Measurements from ENCODE around the gene KBTBD4.

Gene KBTBD4

DNA sequence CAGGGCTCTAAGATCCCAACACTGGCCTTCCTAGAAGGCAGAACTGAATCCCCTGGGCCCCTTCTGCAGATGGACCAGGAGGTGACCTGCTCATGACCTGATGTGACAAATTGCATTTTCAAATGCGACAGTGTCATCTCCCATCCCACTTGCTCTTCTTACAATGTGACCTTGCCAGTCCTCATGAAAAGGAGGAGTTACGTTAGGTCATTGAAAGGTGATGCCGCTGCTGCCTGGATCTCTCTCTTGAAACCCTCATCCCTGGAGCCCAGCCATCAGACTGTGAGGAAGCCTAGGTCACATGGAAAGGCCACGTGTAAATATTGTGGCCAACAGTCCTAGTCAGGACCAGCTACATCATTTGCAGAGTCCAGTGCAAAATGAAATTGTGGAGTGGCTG is 21.1 kb upstream of the KBTBD4 start:
- no peak overlapping the region for H3K4me3 ChIP-seq (ENCODE audit: low read length)
- no peak for DNase-seq (ENCODE audit: low read depth)
- no peak for TF ChIP-seq CTCF (conservative IDR thresholded peaks at IDR 0.05; ENCODE audit: low read depth, low read length)

- H3K4me3 ChIP-seq (ENCODE audit: low read length): no peak overlapping the region
- no peak for TF ChIP-seq CTCF (conservative IDR thresholded peaks at IDR 0.05; ENCODE audit: low read depth, low read length)
- DNase-seq (ENCODE audit: low read depth): no peak
Measured at GRCh38 chr11:47595967-47596366, 17.2 kb upstream of the KBTBD4 start.

GRCh38 chr11:47595029-47595428 is 16.3 kb upstream of the KBTBD4 start:
- TF ChIP-seq CTCF (conservative IDR thresholded peaks at IDR 0.05; ENCODE audit: low read depth, low read length): no peak
- no peak for DNase-seq (ENCODE audit: low read depth)
- H3K4me3 ChIP-seq (ENCODE audit: low read length): no peak overlapping the region

DNA sequence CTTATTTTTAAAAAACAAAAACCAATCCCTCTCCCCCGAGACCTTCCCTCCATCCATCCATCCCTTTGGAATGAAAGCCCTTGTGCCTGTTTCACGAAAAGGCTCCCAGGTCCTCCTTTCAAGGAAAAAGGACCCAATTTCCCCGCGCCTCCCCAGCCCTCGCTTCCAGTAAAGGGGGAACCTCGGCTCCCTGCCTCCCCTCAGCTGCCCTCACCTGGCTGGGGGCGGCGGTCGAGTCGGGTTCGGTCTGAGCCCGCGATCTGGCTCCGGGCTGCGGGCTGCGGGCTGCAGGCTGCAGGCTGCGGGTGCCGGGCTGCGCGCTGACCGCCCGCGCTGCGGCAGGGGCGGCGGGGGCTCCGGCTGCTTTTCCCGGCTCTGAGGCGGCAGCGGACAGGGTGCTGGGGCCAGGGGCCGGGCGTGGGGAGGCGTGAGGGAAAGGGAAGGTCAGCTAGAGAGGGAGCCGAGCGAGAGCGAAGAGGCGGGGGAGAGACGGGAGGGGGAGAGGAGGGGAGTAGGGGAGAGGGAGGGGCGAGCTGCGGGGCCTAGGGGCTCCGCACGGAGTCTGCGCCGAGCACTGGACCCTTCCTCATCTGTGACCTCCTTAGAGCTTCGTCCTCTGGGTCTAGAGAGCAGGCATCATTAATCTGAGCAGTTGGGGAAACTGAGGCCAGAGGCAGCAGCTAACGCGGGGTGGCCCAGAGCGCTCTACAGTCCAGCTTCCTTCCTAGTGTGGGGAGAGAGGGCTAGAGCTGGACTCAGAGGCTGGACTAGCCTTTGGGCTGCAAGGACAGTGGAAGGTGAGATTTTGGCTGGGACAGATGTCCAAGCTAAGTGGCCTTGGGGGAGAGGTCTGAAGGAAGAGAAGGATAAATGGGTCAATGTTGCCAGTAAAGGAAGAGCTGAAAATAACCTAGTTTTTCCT is 15.4 kb upstream of the KBTBD4 start, which contains the start of gene C1QTNF4:
Gene C1QTNF4 (minus strand): TSS at position 478 of the 922 bp plus-strand sequence. CDS start 3,601 bp downstream, outside the sequence.
- peak within 1 kb of the TSS; percentile 28 for H3K4me3 ChIP-seq (ENCODE audit: low read length)
- no peak for TF ChIP-seq CTCF (conservative IDR thresholded peaks at IDR 0.05; ENCODE audit: low read depth, low read length)
- DNase-seq (ENCODE audit: low read depth): no peak

GRCh38 chr11:47593492-47593933 is 14.7 kb upstream of the KBTBD4 start:
- no peak for TF ChIP-seq CTCF (conservative IDR thresholded peaks at IDR 0.05; ENCODE audit: low read depth, low read length)
- DNase-seq (ENCODE audit: low read depth): no peak
- peak overlapping the region; percentile 28 for H3K4me3 ChIP-seq (ENCODE audit: low read length)

DNA sequence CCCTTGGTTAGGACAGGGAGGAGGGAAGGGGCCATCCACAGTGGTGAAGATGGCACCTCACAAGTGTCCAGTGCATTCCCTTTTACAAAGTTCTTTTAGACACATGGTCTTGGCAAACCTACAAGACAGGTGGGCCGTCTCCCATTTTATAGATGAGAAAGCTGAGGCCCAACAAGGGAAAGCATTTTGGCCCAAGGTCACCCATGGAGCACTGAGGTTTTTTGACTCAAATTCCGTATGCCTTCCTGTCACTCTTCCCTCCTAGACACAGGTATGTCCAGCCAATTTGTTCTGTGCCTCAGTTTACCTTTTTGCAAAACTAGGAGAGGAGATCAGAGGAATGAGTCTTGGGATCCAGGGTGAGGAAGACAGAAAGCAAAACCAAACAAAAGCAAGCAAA is 14.2 kb upstream of the KBTBD4 start:
- DNase-seq (ENCODE audit: low read depth): no peak
- TF ChIP-seq CTCF (conservative IDR thresholded peaks at IDR 0.05; ENCODE audit: low read depth, low read length): no peak

DNA sequence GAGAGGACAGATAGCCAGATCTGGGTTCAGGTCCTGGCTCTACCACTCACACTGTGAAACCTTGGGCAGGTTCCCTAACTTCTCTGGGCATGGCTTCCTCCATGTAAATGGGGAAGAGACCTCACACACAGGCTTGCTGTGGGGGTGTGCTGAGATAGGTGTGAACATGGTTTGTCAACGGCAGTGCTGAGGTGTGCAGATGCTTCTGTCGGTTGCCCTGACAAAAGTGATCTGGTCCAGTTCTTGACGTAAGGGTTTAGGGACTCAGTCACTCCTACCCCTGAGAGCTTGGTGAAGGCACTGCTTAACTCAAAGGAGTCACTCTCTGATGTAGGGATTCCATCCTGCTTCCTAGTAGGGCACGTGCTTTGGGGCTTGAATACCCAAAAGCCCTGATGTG is 13.5 kb upstream of the KBTBD4 start:
- TF ChIP-seq CTCF (conservative IDR thresholded peaks at IDR 0.05; ENCODE audit: low read depth, low read length): no peak
- DNase-seq (ENCODE audit: low read depth): no peak
- H3K4me3 ChIP-seq (ENCODE audit: low read length): no peak overlapping the region

More for the DNA sequence above, 14.2 kb upstream of the KBTBD4 start:
- H3K4me3 ChIP-seq (ENCODE audit: low read length): no peak overlapping the region
